Epithelial cell of esophagus (primary cell): Measurements from ENCODE around the gene NKX2-1.
"Not testable (repeated sequence)": the region's sequence is repeated elsewhere in the genome, so short reads cannot be mapped to it uniquely, and the experiment has no call there.

Source experiments
- DNase-seq: peaks from one replicate; pipeline ENCODE4 v3.0.0; 2010; ENCODE audit warnings: low read depth
- H3K4me3 ChIP-seq: 2 replicates; pipeline ENCODE4 v1.5.1; 2011; ENCODE audit warnings: mild to moderate bottlenecking, low read length, control low read depth
- TF ChIP-seq, protein P1 (sequence below): IDR thresholded peaks from 2 replicates; pipeline ENCODE4 v1.5.1; 2011; ENCODE audit warnings: low read depth, mild to moderate bottlenecking, low read length, control low read depth, inconsistent platforms; ENCODE audit not compliant: insufficient read depth; ENCODE audit errors: missing control alignments

NKX2-1 gene

DNA sequence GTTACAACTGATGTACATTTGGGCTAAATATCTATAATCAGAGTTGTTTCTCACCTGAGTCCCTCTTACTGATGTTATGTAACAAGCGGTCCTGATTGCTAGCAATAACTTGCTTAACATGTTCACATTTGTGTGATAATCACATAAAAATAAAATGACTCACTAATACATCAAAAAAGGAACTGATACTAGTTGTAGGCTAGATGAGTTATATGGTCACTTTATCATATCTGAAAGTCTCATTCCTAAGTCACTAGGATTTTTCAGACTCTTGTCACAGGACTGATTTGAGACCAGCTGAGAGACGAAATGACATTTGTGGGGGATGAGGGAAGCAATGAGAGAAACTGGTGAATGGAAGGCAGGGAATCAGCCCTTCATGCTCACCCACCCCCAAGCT, 34.3 kb downstream of the NKX2-1 start:
- no peak overlapping the region for H3K4me3 ChIP-seq
- DNase-seq: no peak
- TF ChIP-seq, protein P1, sequence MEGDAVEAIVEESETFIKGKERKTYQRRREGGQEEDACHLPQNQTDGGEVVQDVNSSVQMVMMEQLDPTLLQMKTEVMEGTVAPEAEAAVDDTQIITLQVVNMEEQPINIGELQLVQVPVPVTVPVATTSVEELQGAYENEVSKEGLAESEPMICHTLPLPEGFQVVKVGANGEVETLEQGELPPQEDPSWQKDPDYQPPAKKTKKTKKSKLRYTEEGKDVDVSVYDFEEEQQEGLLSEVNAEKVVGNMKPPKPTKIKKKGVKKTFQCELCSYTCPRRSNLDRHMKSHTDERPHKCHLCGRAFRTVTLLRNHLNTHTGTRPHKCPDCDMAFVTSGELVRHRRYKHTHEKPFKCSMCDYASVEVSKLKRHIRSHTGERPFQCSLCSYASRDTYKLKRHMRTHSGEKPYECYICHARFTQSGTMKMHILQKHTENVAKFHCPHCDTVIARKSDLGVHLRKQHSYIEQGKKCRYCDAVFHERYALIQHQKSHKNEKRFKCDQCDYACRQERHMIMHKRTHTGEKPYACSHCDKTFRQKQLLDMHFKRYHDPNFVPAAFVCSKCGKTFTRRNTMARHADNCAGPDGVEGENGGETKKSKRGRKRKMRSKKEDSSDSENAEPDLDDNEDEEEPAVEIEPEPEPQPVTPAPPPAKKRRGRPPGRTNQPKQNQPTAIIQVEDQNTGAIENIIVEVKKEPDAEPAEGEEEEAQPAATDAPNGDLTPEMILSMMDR: no peak

DNA sequence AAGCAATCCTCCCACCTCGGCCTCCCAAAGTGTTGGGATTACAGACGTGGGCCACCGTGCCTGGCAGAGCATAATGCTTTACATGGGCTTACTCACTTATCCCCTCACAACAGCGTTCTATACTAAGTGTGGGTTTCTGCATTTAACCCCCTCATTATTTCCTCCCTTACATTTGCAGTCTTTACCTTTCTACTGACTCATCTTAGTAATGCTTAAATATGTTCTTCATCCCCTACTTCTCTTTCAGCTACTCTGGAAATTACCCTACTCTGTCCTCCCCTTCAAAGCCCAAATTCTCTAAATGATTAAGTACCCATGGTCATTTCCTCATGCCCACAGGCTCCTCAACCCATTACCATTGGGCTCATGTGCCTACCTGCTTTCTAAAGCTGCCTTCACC, 40.7 kb downstream of the NKX2-1 start:
- no peak for DNase-seq
- H3K4me3 ChIP-seq: no peak overlapping the region
- TF ChIP-seq, protein P1: no peak

DNA sequence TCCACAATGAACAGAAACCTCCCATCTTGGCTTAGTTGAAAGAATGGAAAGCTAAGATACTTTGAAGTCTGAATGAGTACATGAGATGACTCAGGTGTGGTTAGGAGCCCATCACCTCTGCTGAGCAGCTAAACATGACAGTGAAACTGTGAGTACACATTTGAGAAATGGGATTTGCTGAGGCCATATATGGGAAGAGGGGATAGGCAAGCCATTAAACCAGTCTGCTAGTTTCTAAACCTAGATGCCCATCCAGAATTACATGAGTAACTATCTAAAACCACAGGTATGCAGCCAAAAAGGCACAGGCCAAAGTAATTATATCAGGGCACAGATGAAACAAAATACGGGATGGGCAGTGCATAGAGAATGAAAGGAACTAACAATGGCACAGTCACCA, 41.2 kb downstream of the NKX2-1 start:
- TF ChIP-seq, protein P1: no peak
- peak; percentile 89 for DNase-seq

DNA sequence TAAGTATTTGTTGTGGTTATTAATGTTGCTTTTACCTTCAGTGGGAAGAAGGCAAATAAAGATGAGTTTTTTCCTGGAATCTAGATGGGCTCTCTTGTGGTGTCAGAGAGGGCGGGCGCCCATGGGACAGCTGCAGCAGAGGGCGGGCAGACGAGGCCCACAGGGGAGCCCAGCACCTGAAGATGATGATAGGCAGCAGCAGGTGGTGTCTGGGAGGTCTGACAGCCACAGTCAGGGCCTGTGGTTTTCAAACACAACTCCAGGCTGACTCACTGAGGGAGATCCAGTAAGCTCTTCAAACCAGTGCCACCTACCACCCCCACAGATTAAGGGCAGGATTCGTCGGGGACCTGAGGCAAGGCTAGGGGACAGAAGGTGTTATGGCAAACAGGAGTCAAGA, 42.8 kb downstream of the NKX2-1 start:
- peak; percentile 25 for DNase-seq
- TF ChIP-seq, protein P1: no peak
- no peak overlapping the region for H3K4me3 ChIP-seq

More for the DNA sequence above, 41.2 kb downstream of the NKX2-1 start:
- no peak overlapping the region for H3K4me3 ChIP-seq

GRCh38 chr14:36476061-36476460, 44.0 kb downstream of the NKX2-1 start:
- DNase-seq, H3K4me3 ChIP-seq: not testable (repeated sequence)

GRCh38 chr14:36474593-36474992, 45.4 kb downstream of the NKX2-1 start:
- no peak overlapping the region for H3K4me3 ChIP-seq
- DNase-seq: no peak
- TF ChIP-seq, protein P1: no peak

DNA sequence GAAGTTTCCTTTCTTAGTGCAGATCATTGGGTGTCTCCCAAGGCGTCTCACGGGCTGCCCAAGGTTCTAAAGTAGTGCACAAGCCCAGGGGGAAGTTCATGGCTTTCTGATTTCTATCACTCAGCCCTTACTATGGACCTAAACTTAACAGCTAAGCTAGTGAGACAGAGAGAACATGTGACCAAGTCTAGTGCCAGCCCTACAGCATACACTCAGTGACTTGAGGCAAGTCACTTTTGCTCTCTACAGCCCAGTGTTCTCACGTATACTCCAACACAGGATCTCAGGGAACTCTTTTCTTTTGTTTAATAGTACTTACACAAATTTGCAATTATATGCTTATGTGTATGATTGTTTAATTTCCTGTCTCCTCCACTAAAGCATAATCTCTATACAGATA, 48.6 kb downstream of the NKX2-1 start:
- no peak for DNase-seq
- TF ChIP-seq, protein P1: no peak
- H3K4me3 ChIP-seq: no peak overlapping the region
